Right ventricle myocardium superior (tissue), 1 donor: Measurements from ENCODE around the gene U2AF1L4. TPM values are rescaled to one million over a fixed set of nuclear protein-coding genes. Genes with fewer than 3 reads are reported as not detected.
"Not testable (repeated sequence)": the region's sequence is repeated elsewhere in the genome, so short reads cannot be mapped to it uniquely, and the experiment has no call there.

Experiments used
- ATAC-seq: fragments of 200-7000 bp; cut with Tn5 transposase; one replicate; pipeline ENCODE4 v1.9.1; 2020; ENCODE audit warnings: mild to moderate bottlenecking; ENCODE audit not compliant: poor library complexity
- DNase-seq: peaks from one replicate; pipeline ENCODE4 v3.0.0-alpha.2; 2020
- intact Hi-C: fragments of 100-400 bp; cut with DNase I; formaldehyde crosslinking; loops from one replicate; pipeline ENCODE4 v1.11.2; 2022
- total RNA-seq: library from RNA; stranded (reverse); fragmentation: NEBNext Ultra II Directional; extraction: Animal tissue kit (Norgen Biotek cat#: 25700); gene quantifications from one replicate; pipeline ENCODE4 v1.2.1, GENCODE V29; 2021
- donor health status: DM: no; HTN: yes; CAD: no; lungs with severe emphysema.

U2AF1L4 gene
- total RNA-seq, 1 donor from 2014 or later = 22.6 TPM

- ATAC-seq = no peak
- intact Hi-C loops = no loop called here
Measured at GRCh38 chr19:35734273-35734672, 10.9 kb downstream of the U2AF1L4 start.

GRCh38 chr19:35733180-35734125 is 11.8 kb downstream of the U2AF1L4 start:
- no peak for DNase-seq
- intact Hi-C loops = no loop called here
- ATAC-seq = no peak

More at GRCh38 chr19:35734273-35734672, 10.9 kb downstream of the U2AF1L4 start:
- DNase-seq = no peak

GRCh38 chr19:35732540-35733179 is 12.6 kb downstream of the U2AF1L4 start:
- no peak for ATAC-seq
- no peak for DNase-seq
- intact Hi-C loops = no loop called here

GRCh38 chr19:35731779-35732405 is 13.3 kb downstream of the U2AF1L4 start:
- intact Hi-C loops = no loop called here
- no peak for DNase-seq
- ATAC-seq = no peak

- ATAC-seq (no peak), DNase-seq (no peak)
- intact Hi-C loops = no loop called here
Measured at GRCh38 chr19:35731353-35731752, 13.9 kb downstream of the U2AF1L4 start.

- ATAC-seq (no peak), DNase-seq (no peak)
- intact Hi-C loops = no loop called here
Measured at GRCh38 chr19:35730326-35730725, 14.9 kb downstream of the U2AF1L4 start.

- no peak for DNase-seq
- ATAC-seq = no peak
- intact Hi-C loops = no loop called here
Measured at GRCh38 chr19:35729763-35730162, 15.5 kb downstream of the U2AF1L4 start.

- ATAC-seq (no peak), DNase-seq (no peak)
- intact Hi-C loops = no loop called here
Measured at GRCh38 chr19:35729021-35729420, 16.2 kb downstream of the U2AF1L4 start.

GRCh38 chr19:35727956-35728706 is 17.1 kb downstream of the U2AF1L4 start:
- DNase-seq (no peak), ATAC-seq (no peak)
- intact Hi-C loops = no loop called here

GRCh38 chr19:35727053-35727955 is 17.9 kb downstream of the U2AF1L4 start:
- DNase-seq (peak; percentile 36), ATAC-seq (no peak)
- intact Hi-C loops = no loop called here

GRCh38 chr19:35725216-35725861 is 19.9 kb downstream of the U2AF1L4 start:
- DNase-seq = no peak
- intact Hi-C loops = no loop called here
- ATAC-seq = no peak

GRCh38 chr19:35724560-35724959 is 20.7 kb downstream of the U2AF1L4 start:
- ATAC-seq (no peak), DNase-seq (no peak)
- intact Hi-C loops = no loop called here

GRCh38 chr19:35724132-35724531 is 21.1 kb downstream of the U2AF1L4 start:
- ATAC-seq, DNase-seq, intact Hi-C loops: not testable (repeated sequence)

- ATAC-seq (no peak), DNase-seq (no peak)
- intact Hi-C loops = no loop called here
Measured at GRCh38 chr19:35723671-35724070, 21.5 kb downstream of the U2AF1L4 start.

- no peak for DNase-seq
- intact Hi-C loops = no loop called here
- ATAC-seq = no peak
Measured at GRCh38 chr19:35722897-35723296, 22.3 kb downstream of the U2AF1L4 start.

- DNase-seq = no peak
- ATAC-seq = no peak
- intact Hi-C loops = no loop called here
Measured at GRCh38 chr19:35722461-35722860, 22.8 kb downstream of the U2AF1L4 start.

GRCh38 chr19:35721374-35721773 is 23.8 kb downstream of the U2AF1L4 start:
- ATAC-seq (no peak), DNase-seq (no peak)
- intact Hi-C loops = no loop called here
